Uterus (tissue), 2 donors: Measurements from ENCODE around the gene SMAP2.

ENCODE experiments used
- POLR2A ChIP-seq, 2 donors: fragments of 450-650 bp; IDR thresholded peaks; one replicate each; pipeline ENCODE4 v1.6.1; 2016; ENCODE audit warnings: antibody characterized with exemption in 2 of 2, mild to moderate bottlenecking in 1 of 2, moderate library complexity in 1 of 2
- TF ChIP-seq, protein P1 (sequence below), 4 experiments: fragments of 200-600 bp in 2 of 4; fragments of 450-650 bp in 2 of 4; sonication (generic) in 2 of 4; IDR thresholded peaks; one replicate each; pipeline ENCODE4 v1.5.1; 2016 to 2019; ENCODE audit warnings: antibody characterized with exemption in 4 of 4, mild to moderate bottlenecking in 2 of 4, moderate library complexity in 1 of 4

DNA sequence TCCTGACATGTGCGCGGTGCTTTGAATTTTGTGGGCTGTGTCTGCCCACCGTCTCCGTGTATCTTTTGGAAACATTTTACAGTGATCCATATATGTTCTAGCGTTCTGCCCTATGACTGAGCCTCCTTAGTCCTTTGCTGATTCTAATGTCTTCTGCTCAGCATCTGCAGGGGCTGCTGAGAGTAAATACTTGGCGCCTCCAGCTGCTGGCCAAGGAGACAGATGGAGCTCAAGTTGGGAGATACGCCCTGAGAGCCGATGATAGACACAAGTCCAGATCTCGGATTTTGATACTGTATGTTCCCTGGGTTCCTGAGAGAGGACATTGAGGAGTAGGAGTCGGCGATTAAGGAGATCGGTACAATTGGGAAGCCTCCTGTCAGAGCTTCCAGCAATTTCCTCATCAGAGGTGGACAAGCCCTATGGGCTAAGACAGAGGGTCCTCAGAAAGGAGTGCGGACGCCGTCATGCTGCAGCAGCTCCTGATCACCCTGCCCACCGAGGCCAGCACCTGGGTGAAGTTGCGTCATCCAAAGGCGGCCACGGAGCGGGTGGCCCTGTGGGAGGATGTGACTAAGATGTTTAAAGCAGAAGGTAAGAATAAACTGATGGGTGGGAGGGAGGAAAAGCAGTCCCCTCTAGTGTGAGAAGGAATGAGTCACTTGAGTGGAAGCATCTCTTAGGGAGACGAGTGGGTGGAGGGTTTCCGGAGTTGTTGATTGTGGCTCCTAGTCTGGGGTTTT is 77.1 kb downstream of the SMAP2 start:
- TF ChIP-seq, protein P1, sequence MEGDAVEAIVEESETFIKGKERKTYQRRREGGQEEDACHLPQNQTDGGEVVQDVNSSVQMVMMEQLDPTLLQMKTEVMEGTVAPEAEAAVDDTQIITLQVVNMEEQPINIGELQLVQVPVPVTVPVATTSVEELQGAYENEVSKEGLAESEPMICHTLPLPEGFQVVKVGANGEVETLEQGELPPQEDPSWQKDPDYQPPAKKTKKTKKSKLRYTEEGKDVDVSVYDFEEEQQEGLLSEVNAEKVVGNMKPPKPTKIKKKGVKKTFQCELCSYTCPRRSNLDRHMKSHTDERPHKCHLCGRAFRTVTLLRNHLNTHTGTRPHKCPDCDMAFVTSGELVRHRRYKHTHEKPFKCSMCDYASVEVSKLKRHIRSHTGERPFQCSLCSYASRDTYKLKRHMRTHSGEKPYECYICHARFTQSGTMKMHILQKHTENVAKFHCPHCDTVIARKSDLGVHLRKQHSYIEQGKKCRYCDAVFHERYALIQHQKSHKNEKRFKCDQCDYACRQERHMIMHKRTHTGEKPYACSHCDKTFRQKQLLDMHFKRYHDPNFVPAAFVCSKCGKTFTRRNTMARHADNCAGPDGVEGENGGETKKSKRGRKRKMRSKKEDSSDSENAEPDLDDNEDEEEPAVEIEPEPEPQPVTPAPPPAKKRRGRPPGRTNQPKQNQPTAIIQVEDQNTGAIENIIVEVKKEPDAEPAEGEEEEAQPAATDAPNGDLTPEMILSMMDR (IDR thresholded peaks at IDR 0.05) = no peak
- TF ChIP-seq POLR2A (IDR thresholded peaks at IDR 0.05) = no peak
